C4-2B (cell line): Measurements from ENCODE around the gene TSPEAR.

Source experiments
- H3K27ac ChIP-seq: fragments of 450-650 bp; 2 replicates; pipeline ENCODE4 v1.5.1; 2017
- CTCF ChIP-seq: fragments of 450-650 bp; conservative IDR thresholded peaks from 2 replicates; pipeline ENCODE4 v1.5.1; 2017; ENCODE audit warnings: mild to moderate bottlenecking
- ZFX ChIP-seq: fragments of 450-650 bp; IDR thresholded peaks from 2 replicates; pipeline ENCODE4 v1.6.1; 2017

TSPEAR gene

GRCh38 chr21:44658913-44659595, 52.3 kb downstream of the TSPEAR start:
- no peak overlapping the region for H3K27ac ChIP-seq
- TF ChIP-seq CTCF, result no peak
- no peak for TF ChIP-seq ZFX

GRCh38 chr21:44658541-44658910, 52.8 kb downstream of the TSPEAR start:
- TF ChIP-seq ZFX (no peak), CTCF (no peak)
- no peak overlapping the region for H3K27ac ChIP-seq

GRCh38 chr21:44657635-44658540, 53.5 kb downstream of the TSPEAR start, which contains the start of gene KRTAP12-3:
Gene KRTAP12-3, plus strand, starts transcription at chr21:44657932. Its CDS starts 48 bp downstream, at chr21:44657980.
- TF ChIP-seq CTCF (no peak), ZFX (no peak)
- no peak within 1 kb of the TSS for H3K27ac ChIP-seq

GRCh38 chr21:44656868-44657267, 54.5 kb downstream of the TSPEAR start:
- H3K27ac ChIP-seq, result no peak overlapping the region
- TF ChIP-seq ZFX (no peak), CTCF (no peak)

GRCh38 chr21:44654576-44655175, 56.7 kb downstream of the TSPEAR start, which contains the start of gene KRTAP12-4:
Gene KRTAP12-4, minus strand, starts transcription at chr21:44654659. Its CDS starts 45 bp downstream, at chr21:44654614.
- H3K27ac ChIP-seq, result no peak within 1 kb of the TSS
- no peak for TF ChIP-seq ZFX
- no peak for TF ChIP-seq CTCF

- no peak overlapping the region for H3K27ac ChIP-seq
- no peak for TF ChIP-seq ZFX
- TF ChIP-seq CTCF, result no peak
These were observed 57.5 kb downstream of the TSPEAR start for GRCh38 chr21:44653656-44654575.
